Measurements from ENCODE around the gene CLRN1. TPM values are rescaled to one million over a fixed set of nuclear protein-coding genes. Genes with fewer than 3 reads are reported as not detected.

CLRN1 gene
- total RNA-seq, 2 donors from 2014 or later: not detected

- no peaks in the 10 kb centered on the region for H3K27me3 ChIP-seq
- H3K4me1 ChIP-seq: no peaks in the 10 kb centered on the region
- H3K4me3 ChIP-seq: no peak overlapping the region
- no peaks in the 10 kb centered on the region for H3K36me3 ChIP-seq
- no peaks in the 10 kb centered on the region for H3K9me3 ChIP-seq
- TF ChIP-seq CTCF (IDR thresholded peaks at IDR 0.05): no peak
- H3K27ac ChIP-seq: no peak overlapping the region
- DNase-seq (ENCODE audit: low spot score): no peak
Measured at GRCh38 chr3:150913133-150913922, 59.2 kb downstream of the CLRN1 start.

- no peak for TF ChIP-seq CTCF (IDR thresholded peaks at IDR 0.05)
- no peak overlapping the region for H3K27ac ChIP-seq
Measured at GRCh38 chr3:150912501-150912900, 60.0 kb downstream of the CLRN1 start.

GRCh38 chr3:150911771-150912170 is 60.8 kb downstream of the CLRN1 start:
- no peak overlapping the region for H3K4me3 ChIP-seq
- DNase-seq (ENCODE audit: low spot score): no peak
- H3K27ac ChIP-seq: no peak overlapping the region
- H3K27me3 ChIP-seq: no peaks in the 10 kb centered on the region
- H3K36me3 ChIP-seq: no peaks in the 10 kb centered on the region
- H3K9me3 ChIP-seq: no peaks in the 10 kb centered on the region
- no peaks in the 10 kb centered on the region for H3K4me1 ChIP-seq
- no peak for TF ChIP-seq CTCF (IDR thresholded peaks at IDR 0.05)

More at GRCh38 chr3:150912501-150912900, 60.0 kb downstream of the CLRN1 start:
- DNase-seq (ENCODE audit: low spot score): no peak
- Histone ChIP-seq H3K4me3 (no peak overlapping the region), H3K27me3 (no peaks in the 10 kb centered on the region), H3K36me3 (no peaks in the 10 kb centered on the region), H3K9me3 (no peaks in the 10 kb centered on the region), H3K4me1 (no peaks in the 10 kb centered on the region)

GRCh38 chr3:150906461-150906860 is 66.1 kb downstream of the CLRN1 start:
- Histone ChIP-seq H3K9me3 (no peaks in the 10 kb centered on the region), H3K27me3 (no peaks in the 10 kb centered on the region), H3K27ac (no peak overlapping the region), H3K4me3 (no peak overlapping the region), H3K4me1 (no peaks in the 10 kb centered on the region), H3K36me3 (no peaks in the 10 kb centered on the region)
- TF ChIP-seq CTCF (IDR thresholded peaks at IDR 0.05): no peak
- DNase-seq (ENCODE audit: low spot score): no peak

GRCh38 chr3:150905746-150906145 is 66.8 kb downstream of the CLRN1 start:
- no peaks in the 10 kb centered on the region for H3K27me3 ChIP-seq
- H3K27ac ChIP-seq: no peak overlapping the region
- no peak for DNase-seq (ENCODE audit: low spot score)
- no peak for TF ChIP-seq CTCF (IDR thresholded peaks at IDR 0.05)
- H3K36me3 ChIP-seq: no peaks in the 10 kb centered on the region
- no peaks in the 10 kb centered on the region for H3K9me3 ChIP-seq
- no peak overlapping the region for H3K4me3 ChIP-seq
- H3K4me1 ChIP-seq: no peaks in the 10 kb centered on the region

GRCh38 chr3:150905339-150905738 is 67.2 kb downstream of the CLRN1 start, which contains the start of gene MINDY4B:
MINDY4B (minus strand) TSS chr3:150905439; CDS start chr3:150905439, 0 bp downstream.
- no peak for DNase-seq (ENCODE audit: low spot score)
- no peaks in the 10 kb centered on the region for H3K4me1 ChIP-seq
- no peak for TF ChIP-seq CTCF (IDR thresholded peaks at IDR 0.05)
- H3K36me3 ChIP-seq: no peaks in the 10 kb centered on the region
- H3K27me3 ChIP-seq: no peaks in the 10 kb centered on the region
- no peaks in the 10 kb centered on the region for H3K9me3 ChIP-seq
- no peak within 1 kb of the TSS for H3K27ac ChIP-seq
- no peak within 1 kb of the TSS for H3K4me3 ChIP-seq
